ENCODE results near the gene SETD1B.

- TF ChIP-seq CTCF (IDR thresholded peaks at IDR 0.05) (no peak), POLR2A (IDR thresholded peaks at IDR 0.05) (no peak), POLR2AphosphoS5 (IDR thresholded peaks at IDR 0.05) (no peak)
Measured at GRCh38 chr12:121810833-121811433, 7.1 kb downstream of the SETD1B start.

Measured in prostate gland (tissue), 2 donors.